NCI-H460 (cell line): ENCODE data around the gene CTBP2. TPM values are rescaled to one million over a fixed set of nuclear protein-coding genes. Genes with fewer than 3 reads are reported as not detected.

Experiments
- DNase-seq: peaks from one replicate; pipeline ENCODE4 v3.0.0-alpha.2; 2016; ENCODE audit warnings: low read depth; ENCODE audit errors: extremely low read depth
- total RNA-seq: library from RNA; depleted of rRNA; stranded (reverse); fragments of >200 nt; shearing (Covaris generic); gene quantifications from 2 replicates; pipeline ENCODE4 v1.2.3, GENCODE V29; 2014

CTBP2 gene
- total RNA-seq, 1 experiment from 2014 or later: 75.1 TPM

DNA sequence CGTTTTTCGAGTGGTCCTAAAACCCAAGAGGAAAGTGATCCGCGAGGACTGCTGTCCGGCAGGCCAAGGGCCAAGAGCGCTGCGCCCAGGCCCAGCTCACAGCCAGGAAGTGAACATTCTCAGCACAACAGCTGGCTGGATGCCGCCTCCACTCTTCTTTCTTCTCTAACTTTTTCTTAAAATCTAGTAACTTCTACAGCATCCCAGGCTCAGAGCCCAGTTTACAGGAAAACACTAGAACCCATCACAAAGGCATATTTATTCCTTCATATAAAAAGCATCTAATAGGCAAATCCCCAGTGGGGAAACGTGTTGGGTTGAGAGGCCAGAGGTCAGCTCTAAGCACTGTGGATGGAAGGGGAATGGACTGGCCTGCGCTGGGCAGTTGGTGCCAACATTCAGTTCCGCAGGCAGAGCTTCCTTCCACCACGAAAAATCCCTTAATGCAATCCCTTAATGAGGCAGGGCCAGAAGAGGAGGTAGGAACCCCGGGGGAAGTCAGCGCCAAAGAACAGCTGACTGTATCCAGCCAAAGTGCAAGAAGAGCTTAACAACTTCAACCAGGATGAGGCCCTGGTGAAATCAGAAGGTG, 143.7 kb downstream of the CTBP2 start:
- no peak for DNase-seq

- no peak for DNase-seq
These were observed 144.2 kb downstream of the CTBP2 start for GRCh38 chr10:125016123-125016522.

DNA sequence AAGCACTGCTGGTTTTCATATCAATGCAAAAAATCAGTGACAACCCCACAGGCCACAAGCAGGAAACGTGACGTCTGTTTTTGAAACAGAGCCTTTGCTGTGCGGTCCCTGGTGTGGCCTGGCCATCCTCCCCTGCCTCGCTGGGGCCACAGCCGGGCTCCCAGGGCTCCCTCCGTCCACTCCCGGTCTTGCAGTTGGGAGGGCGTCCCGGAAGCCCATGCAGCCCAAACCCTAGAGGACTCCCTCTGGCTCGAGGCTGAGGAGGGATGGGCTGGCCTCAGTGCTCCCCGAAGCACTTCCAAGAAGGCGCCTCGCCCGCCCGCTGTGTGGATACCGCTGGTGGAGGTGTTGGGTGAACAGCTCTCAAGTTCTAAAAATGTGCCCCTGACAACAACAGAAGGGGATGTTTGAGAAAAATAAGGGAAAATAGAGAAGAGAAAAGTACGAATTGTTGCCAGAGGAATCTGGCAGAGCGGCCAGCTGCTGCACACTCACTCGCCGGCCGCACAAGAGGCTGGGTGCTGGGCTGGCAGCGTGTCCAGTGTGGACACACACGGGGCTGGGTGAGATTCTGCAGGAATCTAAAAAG, 144.9 kb downstream of the CTBP2 start:
- no peak for DNase-seq

- no peak for DNase-seq
These were observed 145.5 kb downstream of the CTBP2 start for GRCh38 chr10:125014836-125015355.

GRCh38 chr10:125014086-125014830, 146.1 kb downstream of the CTBP2 start:
- DNase-seq: no peak

DNA sequence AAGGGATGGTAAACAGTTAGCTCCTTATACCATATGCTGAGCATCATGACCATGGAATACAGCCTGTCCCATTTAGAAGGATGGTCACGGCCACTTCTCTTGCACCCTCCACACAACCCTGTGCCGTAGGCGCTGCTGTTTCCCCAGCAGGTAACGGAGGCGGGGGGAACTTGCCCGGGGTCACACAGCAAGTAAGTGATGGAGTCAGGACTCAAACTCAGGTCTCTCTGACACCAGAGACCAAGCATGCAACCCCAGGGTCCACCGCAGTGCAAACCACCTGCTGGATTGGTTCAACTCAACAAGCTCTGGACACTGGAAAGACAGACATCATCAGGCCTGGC, 146.9 kb downstream of the CTBP2 start:
- no peak for DNase-seq

GRCh38 chr10:125012851-125013528, 147.4 kb downstream of the CTBP2 start:
- no peak for DNase-seq

GRCh38 chr10:125011926-125012705, 148.2 kb downstream of the CTBP2 start:
- no peak for DNase-seq

DNA sequence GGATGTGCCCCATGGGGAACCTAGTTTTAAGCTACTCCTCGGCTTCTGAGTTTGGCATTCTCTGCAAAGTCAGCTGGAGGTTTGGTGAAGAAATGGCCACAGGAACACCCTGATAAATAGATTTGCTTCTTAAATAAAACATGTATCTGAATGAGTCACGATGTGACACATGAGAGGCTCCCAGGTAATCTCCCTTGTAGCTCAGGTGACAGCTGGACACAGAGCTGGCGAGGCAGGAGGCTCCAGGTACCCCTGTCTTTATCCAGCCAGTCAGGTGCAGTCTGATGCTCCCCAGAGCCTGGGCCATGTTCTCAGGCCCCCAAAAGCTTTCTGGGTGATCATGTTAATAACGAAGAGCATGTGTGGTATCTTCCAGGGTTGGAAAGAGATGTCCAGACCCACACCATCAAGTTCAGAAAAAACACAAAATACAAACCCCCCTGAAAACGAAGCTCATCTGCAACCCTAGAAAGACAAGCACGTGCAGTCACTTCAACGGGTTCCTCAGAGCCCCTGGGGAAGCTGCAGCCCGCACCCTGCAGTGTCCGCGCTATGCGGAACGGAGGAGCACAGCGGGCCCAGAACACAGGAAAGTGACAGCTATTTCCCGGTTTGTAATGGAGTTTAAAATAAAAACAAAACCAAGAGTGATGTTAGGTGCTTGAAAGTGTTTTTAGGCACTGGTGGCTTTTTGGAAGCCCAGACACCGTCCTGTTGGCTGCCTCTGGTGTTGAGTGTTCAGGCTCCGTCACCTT, 149.0 kb downstream of the CTBP2 start:
- DNase-seq: no peak

DNA sequence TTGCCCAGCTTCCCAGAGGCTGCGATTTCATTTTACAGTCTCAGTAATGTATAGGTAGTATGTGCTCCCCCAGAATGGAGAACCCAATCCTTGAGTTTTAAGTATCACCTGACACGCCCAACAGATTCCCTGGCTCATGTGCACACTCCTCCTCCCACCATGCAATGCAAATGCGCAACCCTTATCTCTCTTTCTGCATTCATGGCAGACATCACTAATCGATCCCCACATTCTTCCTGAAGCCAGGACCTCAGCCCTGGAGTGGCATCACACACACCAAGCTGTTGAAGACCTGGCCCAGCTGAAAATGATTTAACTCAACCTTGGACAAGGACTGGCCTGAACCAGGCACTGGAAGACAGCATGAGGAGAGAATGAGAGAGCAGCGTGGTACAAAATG, 150.0 kb downstream of the CTBP2 start:
- no peak for DNase-seq

- DNase-seq: no peak
These were observed 150.7 kb downstream of the CTBP2 start for GRCh38 chr10:125009661-125010161.

DNA sequence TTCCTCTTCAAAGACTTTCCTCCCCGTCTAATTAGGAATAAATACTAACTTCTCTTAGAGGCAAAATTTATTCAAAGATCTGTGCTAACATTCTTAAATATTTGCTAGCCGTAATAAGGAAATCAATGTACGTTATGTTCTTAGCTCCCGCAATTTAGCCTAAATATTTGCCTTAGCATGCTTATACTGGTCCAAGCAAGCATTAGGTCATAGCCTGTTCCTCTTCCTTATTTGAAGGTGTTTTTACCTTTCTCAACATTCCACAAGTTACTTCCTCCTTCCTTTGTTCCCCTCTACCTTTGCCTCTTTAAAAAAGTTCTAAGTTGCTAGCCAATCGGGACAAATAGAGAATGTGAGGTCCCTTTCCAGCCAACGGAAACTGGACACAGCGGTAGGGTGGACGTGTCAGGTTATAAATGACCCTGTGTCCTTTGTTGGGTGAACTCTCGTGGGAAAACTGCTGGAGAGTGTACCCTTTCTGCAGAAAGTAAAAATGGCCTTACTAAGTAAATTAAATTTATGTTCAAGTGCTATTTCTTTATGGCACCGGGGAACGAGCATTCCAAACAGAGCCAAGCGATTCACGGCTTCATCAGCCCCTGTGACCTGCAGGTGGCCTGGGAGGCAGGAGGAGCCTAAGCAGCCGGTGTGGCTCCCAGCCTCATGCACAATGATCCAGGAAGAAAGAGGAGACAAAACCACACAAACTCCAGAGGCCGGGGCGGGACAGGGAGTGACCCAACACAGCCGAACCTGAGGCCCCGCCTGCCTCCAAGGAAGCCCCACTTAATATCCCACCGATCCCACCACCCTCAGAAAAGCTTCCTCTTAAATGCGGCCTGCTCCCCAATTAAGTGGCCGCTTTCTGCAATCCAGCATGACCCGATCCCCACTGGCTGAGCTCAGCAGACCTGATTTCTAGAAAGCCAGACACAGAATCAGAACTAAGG, 151.4 kb downstream of the CTBP2 start:
- DNase-seq: no peak

DNA sequence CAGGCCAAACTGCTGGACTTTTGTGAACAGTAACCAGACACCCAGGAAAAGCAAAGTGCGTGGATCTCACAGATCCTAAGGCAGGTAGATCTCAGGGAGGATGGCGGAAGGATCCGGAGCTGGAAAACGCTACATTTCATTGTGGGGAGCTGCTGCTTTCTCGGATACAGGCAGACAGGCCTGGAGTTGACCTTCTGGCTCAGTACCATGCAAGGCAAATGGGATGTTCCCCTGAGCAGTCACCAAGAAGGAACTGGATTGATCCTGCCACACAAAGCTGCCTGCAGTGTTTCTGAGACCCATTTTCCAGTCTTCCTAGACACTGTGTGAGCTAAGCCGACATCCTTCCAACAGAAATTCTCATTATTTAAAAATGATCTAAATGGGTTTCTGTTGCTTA, 152.9 kb downstream of the CTBP2 start:
- no peak for DNase-seq

DNA sequence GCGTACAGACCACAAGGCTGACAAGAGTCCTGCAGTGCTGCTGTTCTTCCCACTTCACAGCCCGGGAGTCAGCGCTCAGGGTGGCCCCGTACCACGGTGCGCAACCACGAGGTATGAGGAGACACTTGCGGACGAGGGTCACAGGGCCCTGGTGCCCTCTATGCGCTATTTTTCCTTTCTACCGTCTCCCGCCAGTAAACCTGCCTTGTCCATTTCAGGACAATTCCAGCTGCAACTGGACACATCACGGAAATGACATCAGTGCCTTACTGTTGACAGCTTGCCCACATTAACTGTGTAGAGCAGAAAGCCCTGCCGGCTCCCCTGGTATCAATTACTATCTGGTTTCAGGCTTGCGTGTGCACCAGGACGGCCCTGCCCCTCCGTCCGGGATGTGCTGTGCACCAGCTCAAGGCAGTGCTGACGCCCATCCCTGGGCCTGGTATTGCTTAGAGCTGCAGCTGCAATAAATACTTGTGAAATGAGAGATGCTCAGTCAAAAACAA, 153.4 kb downstream of the CTBP2 start:
- no peak for DNase-seq

GRCh38 chr10:125006188-125006680, 154.1 kb downstream of the CTBP2 start:
- DNase-seq: no peak

GRCh38 chr10:125005312-125006187, 154.8 kb downstream of the CTBP2 start:
- no peak for DNase-seq
